GM23338 (cell line): ENCODE measurements around the gene PYGB. TPM values are rescaled to one million over a fixed set of nuclear protein-coding genes. Genes with fewer than 3 reads are reported as not detected.

ENCODE experiments used
- ATAC-seq: fragments of 200-7000 bp; cut with Tn5 transposase; 3 replicates; pipeline ENCODE4 v1.9.1; 2020
- DNase-seq: peaks from one replicate; pipeline ENCODE4 v3.0.0-alpha.2; 2015; ENCODE audit warnings: low spot score
- H2AFZ ChIP-seq: fragments of 200-600 bp; sonication (generic); 2 replicates; pipeline ENCODE4 v1.8.0; 2016; ENCODE audit warnings: antibody characterized with exemption, mild to moderate bottlenecking, moderate library complexity
- H3F3A ChIP-seq: fragments of 200-600 bp; sonication (generic); replicated peaks from 2 replicates; pipeline ENCODE4 v1.8.0; 2017; ENCODE audit warnings: antibody characterized with exemption, mixed run types, low read depth
- H3K27ac ChIP-seq: fragments of 200-600 bp; sonication (generic); 2 replicates; pipeline ENCODE4 v1.6.1; 2016; ENCODE audit warnings: low read depth
- H3K27me3 ChIP-seq: fragments of 200-600 bp; sonication (generic); 2 replicates; pipeline ENCODE4 v1.8.0; 2016; ENCODE audit warnings: mild to moderate bottlenecking, mixed run types, moderate library complexity; ENCODE audit not compliant: insufficient read depth
- H3K36me3 ChIP-seq: fragments of 200-600 bp; sonication (generic); 2 replicates; pipeline ENCODE4 v1.8.0; 2016; ENCODE audit warnings: mild to moderate bottlenecking; ENCODE audit not compliant: insufficient read depth
- H3K4me1 ChIP-seq: fragments of 200-600 bp; sonication (generic); 2 replicates; pipeline ENCODE4 v1.8.0; 2016; ENCODE audit warnings: mild to moderate bottlenecking, moderate library complexity; ENCODE audit not compliant: insufficient read depth
- H3K4me2 ChIP-seq: fragments of 200-600 bp; sonication (generic); 2 replicates; pipeline ENCODE4 v1.7.1; 2017; ENCODE audit warnings: mixed run types
- H3K4me3 ChIP-seq: fragments of 200-600 bp; sonication (generic); 2 replicates; pipeline ENCODE4 v1.6.1; 2016; ENCODE audit warnings: mixed run types
- H3K79me2 ChIP-seq: fragments of 200-600 bp; sonication (generic); replicated peaks from 2 replicates; pipeline ENCODE4 v1.8.0; 2017; ENCODE audit warnings: mild to moderate bottlenecking; ENCODE audit not compliant: insufficient read depth
- H3K9me2 ChIP-seq: fragments of 200-600 bp; sonication (generic); 2 replicates; pipeline ENCODE4 v1.8.0; 2017; ENCODE audit not compliant: insufficient read depth
- H4K20me1 ChIP-seq: fragments of 200-600 bp; sonication (generic); replicated peaks from 2 replicates; pipeline ENCODE4 v1.8.0; 2017; ENCODE audit warnings: mild to moderate bottlenecking; ENCODE audit not compliant: insufficient read depth
- H3K27ac Mint-ChIP-seq: 2 replicates; pipeline ENCODE4 v1.8.0; 2020; ENCODE audit warnings: inconsistent platforms, mild to moderate bottlenecking, moderate library complexity, mixed read lengths
- H3K27me3 Mint-ChIP-seq: 3 replicates; pipeline ENCODE4 v1.8.0; 2022; ENCODE audit warnings: low read depth, mild to moderate bottlenecking, moderate library complexity, mixed read lengths, inconsistent platforms; ENCODE audit not compliant: insufficient read depth, poor library complexity
- H3K36me3 Mint-ChIP-seq: 3 replicates; pipeline ENCODE4 v1.8.0; 2021; ENCODE audit warnings: low read depth, mild to moderate bottlenecking, inconsistent platforms, moderate library complexity, mixed read lengths
- H3K4me1 Mint-ChIP-seq: 3 replicates; pipeline ENCODE4 v1.8.0; 2020; ENCODE audit warnings: mild to moderate bottlenecking, inconsistent platforms, mixed read lengths
- H3K4me3 Mint-ChIP-seq: 3 replicates; pipeline ENCODE4 v1.8.0; 2021; ENCODE audit warnings: moderate library complexity, mild to moderate bottlenecking, inconsistent platforms, mixed read lengths
- H3K9me3 Mint-ChIP-seq: 3 replicates; pipeline ENCODE4 v1.8.0; 2020; ENCODE audit warnings: moderate library complexity, mild to moderate bottlenecking, inconsistent platforms, mixed read lengths
- CREB1 ChIP-seq: fragments of 250-450 bp; sonication (Bioruptor Pico); IDR thresholded peaks from 2 replicates; pipeline ENCODE4 v1.5.0; 2020; ENCODE audit warnings: low read depth, mild to moderate bottlenecking, moderate library complexity
- CTCF ChIP-seq, 2 experiments: fragments of 200-600 bp in 1 of 2; sonication (generic) in 1 of 2; conservative IDR thresholded peaks; 2 replicates each; pipeline versions ENCODE4 v1.5.1 to v1.6.1; 2016 to 2017; ENCODE audit warnings: antibody characterized with exemption in 2 of 2, low read depth in 2 of 2, mild to moderate bottlenecking in 2 of 2, moderate library complexity in 1 of 2
- ETS1 ChIP-seq: IDR thresholded peaks from 2 replicates; pipeline ENCODE4 v1.6.1; 2016; ENCODE audit warnings: antibody characterized with exemption
- EZH2 ChIP-seq: fragments of 200-600 bp; sonication (generic); IDR thresholded peaks from one replicate; pipeline ENCODE4 v1.8.0; 2017; ENCODE audit warnings: antibody characterized with exemption, mild to moderate bottlenecking, low read depth; ENCODE audit not compliant: unreplicated experiment
- EZH2phosphoT487 ChIP-seq: fragments of 200-600 bp; sonication (generic); IDR thresholded peaks from one replicate; pipeline ENCODE4 v1.8.1; 2018; ENCODE audit warnings: antibody characterized with exemption; ENCODE audit not compliant: unreplicated experiment
- JUNB ChIP-seq: IDR thresholded peaks from one replicate; pipeline ENCODE4 v1.6.1; 2016; ENCODE audit warnings: antibody characterized with exemption; ENCODE audit not compliant: unreplicated experiment
- NANOG ChIP-seq: IDR thresholded peaks from 2 replicates; pipeline ENCODE4 v1.6.1; 2016; ENCODE audit warnings: antibody characterized with exemption, borderline replicate concordance
- POLR2AphosphoS5 ChIP-seq: IDR thresholded peaks from 2 replicates; pipeline ENCODE4 v1.6.1; 2016; ENCODE audit warnings: antibody characterized with exemption, low read depth
- REST ChIP-seq: IDR thresholded peaks from one replicate; pipeline ENCODE4 v1.6.1; 2018; ENCODE audit warnings: antibody characterized with exemption; ENCODE audit not compliant: unreplicated experiment
- STAT1 ChIP-seq: IDR thresholded peaks from one replicate; pipeline ENCODE4 v1.6.1; 2016; ENCODE audit warnings: antibody characterized with exemption; ENCODE audit not compliant: unreplicated experiment
- ZNF114 ChIP-seq: fragments of 250-450 bp; sonication (Bioruptor Pico); IDR thresholded peaks from 2 replicates; pipeline ENCODE4 v1.5.0; 2020; ENCODE audit warnings: mild to moderate bottlenecking, moderate library complexity
- ZNF331 ChIP-seq: fragments of 250-450 bp; sonication (Bioruptor Pico); IDR thresholded peaks from 2 replicates; pipeline ENCODE4 v1.5.0; 2020; ENCODE audit warnings: low read depth, mild to moderate bottlenecking, moderate library complexity
- ZNF462 ChIP-seq: fragments of 250-450 bp; sonication (Bioruptor Pico); IDR thresholded peaks from 2 replicates; pipeline ENCODE4 v1.5.0; 2020; ENCODE audit warnings: mild to moderate bottlenecking, moderate library complexity
- polyA plus RNA-seq: library from polyadenylated mRNA; unstranded; fragments of >200 nt; fragmentation: Nextera tagmentation; extraction: Ambion mirVana; gene quantifications from 2 replicates; pipeline ENCODE4 v1.2.1, GENCODE V29; 2016
- total RNA-seq: library from RNA; depleted of rRNA; stranded (reverse); fragments of >200 nt; shearing (Covaris generic); gene quantifications from 2 replicates; pipeline ENCODE4 v1.2.3, GENCODE V29; 2014

Gene PYGB
- total and polyA plus RNA-seq, 2 experiments from 2014 or later: 15.6 to 64.0 TPM

GRCh38 chr20:25254571-25254970 is 6.7 kb downstream of the PYGB start:
- Histone ChIP-seq H3K27me3 (no peaks in the 10 kb centered on the region), H3K4me2 (no peak overlapping the region), H3K9me2 (no peaks in the 10 kb centered on the region), H4K20me1 (peaks cover 37% of the 10 kb centered on the region), H2AFZ (no peak overlapping the region), H3K36me3 (no peaks in the 10 kb centered on the region), H3F3A (no peaks in the 10 kb centered on the region), H3K4me3 (no peak overlapping the region), H3K79me2 (peaks cover 76% of the 10 kb centered on the region), H3K27ac (no peak overlapping the region), H3K4me1 (peaks cover 9% of the 10 kb centered on the region)
- ATAC-seq: no peak
- H3K4me1 Mint-ChIP-seq: peaks cover 23% of the 10 kb centered on the region
- peaks cover 11% of the 10 kb centered on the region for H3K36me3 Mint-ChIP-seq
- no peak for DNase-seq
- peaks cover under 1% of the 10 kb centered on the region; the same call in 2 of the 3 replicates for H3K9me3 Mint-ChIP-seq
- no peak for TF ChIP-seq CTCF (conservative IDR thresholded peaks at IDR 0.05; ENCODE audit: low read depth in 2 of 2)
- TF ChIP-seq ZNF114: no peak
- no peak for TF ChIP-seq STAT1
- TF ChIP-seq CREB1 (CRISPR knock-in tag): no peak
- no peak for TF ChIP-seq REST
- no peak for TF ChIP-seq NANOG
- no peak for TF ChIP-seq ZNF331 (CRISPR knock-in tag)
- no peak for TF ChIP-seq ZNF462 (CRISPR knock-in tag)
- no peak for TF ChIP-seq JUNB
- TF ChIP-seq POLR2AphosphoS5: no peak
- TF ChIP-seq EZH2: no peak
- no peak for TF ChIP-seq ETS1
- TF ChIP-seq EZH2phosphoT487: no peak
- H3K4me3 Mint-ChIP-seq: no peak overlapping the region
- no peak overlapping the region for H3K27ac Mint-ChIP-seq
- H3K27me3 Mint-ChIP-seq: peaks cover 4% of the 10 kb centered on the region
